ENCODE data around the gene PFAS. TPM values are rescaled to one million over a fixed set of nuclear protein-coding genes. Genes with fewer than 3 reads are reported as not detected.

Gene PFAS
- total RNA-seq, 2 experiments from 2014 or later = 54.0 to 60.4 TPM

Other genes starting within 250 kb of the PFAS start
- not detected for gene GUCY2D, start 246.7 kb upstream of the PFAS start, total RNA-seq
- not detected for gene ALOX15B, start 210.2 kb upstream of the PFAS start, total RNA-seq
- under 1 TPM; 0.27 to 0.31 TPM for gene ALOX12B, start 161.6 kb upstream of the PFAS start, total RNA-seq
- not detected for gene ALOXE3, start 130.8 kb upstream of the PFAS start, total RNA-seq
- gene HES7, start 125.2 kb upstream of the PFAS start, total RNA-seq = under 1 TPM; 0.15 to 0.20 TPM
- gene PER1, start 96.9 kb upstream of the PFAS start, total RNA-seq = 10 to 100 TPM; 26.9 to 28.7 TPM
- 10 to 100 TPM; 71.1 to 79.1 TPM for gene VAMP2, start 86.3 kb upstream of the PFAS start, total RNA-seq
- 10 to 100 TPM; 34.8 to 37.2 TPM for gene TMEM107, start 72.9 kb upstream of the PFAS start, total RNA-seq
- gene BORCS6, start 59.1 kb upstream of the PFAS start, total RNA-seq = 10 to 100 TPM; 12.2 to 12.9 TPM
- gene AURKB, start 38.7 kb upstream of the PFAS start, total RNA-seq = 100 to 1,000 TPM; 188 to 224 TPM
- 100 to 1,000 TPM; 125 to 126 TPM for gene CTC1, start 1.2 kb upstream of the PFAS start, total RNA-seq
- 10 to 100 TPM; 41.2 to 48.9 TPM for gene RANGRF, start 39.4 kb downstream of the PFAS start, total RNA-seq
- 10 to 100 TPM; 11.7 to 12.4 TPM for gene SLC25A35, start 46.1 kb downstream of the PFAS start, total RNA-seq
- not detected for gene ARHGEF15, start 61.0 kb downstream of the PFAS start, total RNA-seq
- not detected for gene ODF4, start 90.6 kb downstream of the PFAS start, total RNA-seq
- gene RPL26, start 133.9 kb downstream of the PFAS start, total RNA-seq = 1,000 to 10,000 TPM; 2,050 to 2,305 TPM
- gene RNF222, start 148.5 kb downstream of the PFAS start, total RNA-seq = under 1 TPM; 0.10 to 0.12 TPM
- 10 to 100 TPM; 59.7 to 65.5 TPM for gene NDEL1, start 186.6 kb downstream of the PFAS start, total RNA-seq

Data from activated CD4-positive, alpha-beta T cell treated with anti-CD3 and anti-CD28 coated beads, Interleukin-2, amount 10 ng/mL, durations not matched to agents 7 days and 5 days (primary cell).